Parathyroid adenoma (tissue), 2 donors: ENCODE results near the gene ASXL2.
"Not testable (repeated sequence)": the region's sequence is repeated elsewhere in the genome, so short reads cannot be mapped to it uniquely, and the experiment has no call there.

Source experiments
- H2AFZ ChIP-seq: fragments of 300-600 bp; sonication (generic); one replicate; pipeline ENCODE4 v1.7.0; 2017; ENCODE audit warnings: antibody characterized with exemption, mild to moderate bottlenecking
- H3K27ac ChIP-seq: fragments of 300-600 bp; sonication (generic); one replicate; pipeline ENCODE4 v1.7.0; 2017
- H3K27me3 ChIP-seq: fragments of 300-600 bp; sonication (generic); one replicate; pipeline ENCODE4 v1.7.0; 2017; ENCODE audit warnings: low read length; ENCODE audit not compliant: control insufficient read depth, insufficient read depth
- H3K36me3 ChIP-seq: fragments of 300-600 bp; sonication (generic); one replicate; pipeline ENCODE4 v1.7.0; 2017; ENCODE audit warnings: low read length; ENCODE audit not compliant: control insufficient read depth, insufficient read depth
- H3K4me1 ChIP-seq: fragments of 300-600 bp; sonication (generic); one replicate; pipeline ENCODE4 v1.7.0; 2017; ENCODE audit warnings: control low read depth
- H3K4me2 ChIP-seq: fragments of 300-600 bp; sonication (generic); one replicate; pipeline ENCODE4 v1.7.0; 2017; ENCODE audit warnings: low read length
- H3K4me3 ChIP-seq: fragments of 300-600 bp; sonication (generic); one replicate; pipeline ENCODE4 v1.7.0; 2017; ENCODE audit warnings: low read depth, low read length
- H3K79me2 ChIP-seq: fragments of 300-600 bp; sonication (generic); one replicate; pipeline ENCODE4 v1.7.0; 2017; ENCODE audit warnings: control low read depth
- H3K9ac ChIP-seq: fragments of 300-600 bp; sonication (generic); one replicate; pipeline ENCODE4 v1.7.0; 2017; ENCODE audit warnings: mild to moderate bottlenecking
- H3K9me3 ChIP-seq: fragments of 300-600 bp; sonication (generic); one replicate; pipeline ENCODE4 v1.7.0; 2017; ENCODE audit warnings: low read length; ENCODE audit not compliant: control insufficient read depth
- TF ChIP-seq, protein P1 (sequence below): fragments of 300-600 bp; sonication (generic); IDR thresholded peaks from one replicate; pipeline ENCODE4 v1.7.0; 2017; ENCODE audit warnings: antibody characterized with exemption, mild to moderate bottlenecking
- donor health status: primary hyperparathyroidism.

Gene ASXL2

DNA sequence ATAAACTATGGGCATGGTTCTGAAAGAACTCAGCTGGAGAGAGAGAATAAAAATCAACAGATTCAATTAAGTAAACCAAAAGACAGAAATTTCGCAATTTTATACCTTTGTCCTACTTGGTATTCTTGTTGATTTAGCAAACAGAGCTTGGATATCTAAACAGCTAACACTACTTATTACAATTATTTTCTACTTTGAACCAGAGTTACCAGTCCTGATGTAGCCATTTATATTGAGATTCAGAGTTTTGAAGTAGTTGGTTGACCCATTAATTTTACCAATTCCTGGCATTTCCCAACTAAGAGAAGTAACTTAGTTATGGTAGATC is 48.9 kb downstream of the ASXL2 start:
- Histone ChIP-seq H3K9ac (no peak overlapping the region), H3K4me3 (no peak overlapping the region), H3K79me2 (peaks cover 14% of the 10 kb centered on the region), H3K27me3 (no peaks in the 10 kb centered on the region), H3K36me3 (no peaks in the 10 kb centered on the region), H2AFZ (no peak overlapping the region), H3K4me1 (no peaks in the 10 kb centered on the region), H3K4me2 (no peak overlapping the region), H3K27ac (no peak overlapping the region), H3K9me3 (no peaks in the 10 kb centered on the region)
- TF ChIP-seq, protein P1, sequence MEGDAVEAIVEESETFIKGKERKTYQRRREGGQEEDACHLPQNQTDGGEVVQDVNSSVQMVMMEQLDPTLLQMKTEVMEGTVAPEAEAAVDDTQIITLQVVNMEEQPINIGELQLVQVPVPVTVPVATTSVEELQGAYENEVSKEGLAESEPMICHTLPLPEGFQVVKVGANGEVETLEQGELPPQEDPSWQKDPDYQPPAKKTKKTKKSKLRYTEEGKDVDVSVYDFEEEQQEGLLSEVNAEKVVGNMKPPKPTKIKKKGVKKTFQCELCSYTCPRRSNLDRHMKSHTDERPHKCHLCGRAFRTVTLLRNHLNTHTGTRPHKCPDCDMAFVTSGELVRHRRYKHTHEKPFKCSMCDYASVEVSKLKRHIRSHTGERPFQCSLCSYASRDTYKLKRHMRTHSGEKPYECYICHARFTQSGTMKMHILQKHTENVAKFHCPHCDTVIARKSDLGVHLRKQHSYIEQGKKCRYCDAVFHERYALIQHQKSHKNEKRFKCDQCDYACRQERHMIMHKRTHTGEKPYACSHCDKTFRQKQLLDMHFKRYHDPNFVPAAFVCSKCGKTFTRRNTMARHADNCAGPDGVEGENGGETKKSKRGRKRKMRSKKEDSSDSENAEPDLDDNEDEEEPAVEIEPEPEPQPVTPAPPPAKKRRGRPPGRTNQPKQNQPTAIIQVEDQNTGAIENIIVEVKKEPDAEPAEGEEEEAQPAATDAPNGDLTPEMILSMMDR = no peak

DNA sequence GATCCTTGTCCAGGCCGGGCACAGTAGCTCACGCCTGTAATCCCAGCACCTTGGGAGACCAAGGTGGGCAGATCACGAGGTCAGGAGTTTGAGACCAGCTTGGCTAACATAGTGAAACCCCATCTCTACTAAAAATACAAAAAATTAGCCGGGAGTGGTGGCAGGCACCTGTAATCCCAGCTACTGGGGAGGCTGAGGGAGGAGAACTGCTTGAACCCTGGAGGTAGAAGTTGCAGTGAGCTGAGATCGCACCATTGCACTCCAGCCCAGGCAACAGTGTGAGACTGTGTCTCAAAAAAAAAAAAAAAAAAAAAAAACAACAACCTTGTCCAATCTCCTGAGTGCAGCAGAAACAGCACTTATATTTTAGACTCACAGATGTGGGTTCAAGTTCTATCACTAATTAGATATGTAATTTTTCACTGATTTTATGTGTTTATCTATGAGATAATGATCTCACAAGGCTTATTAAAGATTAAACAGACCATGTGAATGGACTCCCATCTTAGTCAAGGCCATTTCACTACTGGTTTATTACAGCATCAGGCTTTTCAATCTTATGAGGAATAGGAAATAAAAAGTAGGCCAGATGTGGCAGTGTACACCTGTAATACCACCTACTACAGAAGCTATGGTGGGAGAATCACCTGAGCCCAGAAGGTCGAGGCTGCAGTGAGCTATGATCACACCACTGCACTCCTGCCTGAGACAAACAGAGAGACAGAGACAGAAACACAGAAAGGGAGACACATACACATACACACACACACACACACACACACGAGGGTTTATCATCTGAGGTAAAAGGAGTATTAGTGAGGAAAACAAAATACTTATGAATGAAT is 49.5 kb downstream of the ASXL2 start:
- H2AFZ ChIP-seq, H3K9ac ChIP-seq, H3K4me2 ChIP-seq, H3K4me1 ChIP-seq, H3K27ac ChIP-seq, H3K4me3 ChIP-seq, H3K36me3 ChIP-seq, H3K9me3 ChIP-seq, H3K27me3 ChIP-seq: not testable (repeated sequence)
- H3K79me2 ChIP-seq = peaks cover 11% of the 10 kb centered on the region

DNA sequence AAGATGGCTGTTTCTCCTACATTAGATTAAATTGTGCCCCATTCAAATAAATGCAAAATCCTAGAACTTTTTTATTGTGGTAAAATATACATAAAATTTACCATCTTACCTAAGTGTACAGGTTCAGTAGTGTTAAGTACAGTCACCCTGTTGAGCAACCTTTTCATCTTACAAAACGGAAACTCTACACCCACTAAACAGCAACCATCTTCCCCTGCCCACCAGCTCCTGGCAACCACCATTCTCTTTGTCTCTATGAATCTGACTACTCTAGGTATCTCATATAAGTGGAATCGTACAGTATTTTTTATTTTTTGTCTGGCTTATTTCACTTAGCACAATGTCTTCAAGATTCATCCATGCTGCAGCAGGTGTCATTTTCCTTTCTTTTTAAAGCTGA is 53.0 kb downstream of the ASXL2 start:
- no peak overlapping the region for H3K27ac ChIP-seq
- no peak overlapping the region for H3K4me2 ChIP-seq
- H2AFZ ChIP-seq = no peak overlapping the region
- H3K4me3 ChIP-seq = no peak overlapping the region
- H3K4me1 ChIP-seq = no peaks in the 10 kb centered on the region
- peaks cover 11% of the 10 kb centered on the region for H3K79me2 ChIP-seq
- H3K27me3 ChIP-seq = no peaks in the 10 kb centered on the region
- H3K36me3 ChIP-seq = no peaks in the 10 kb centered on the region
- H3K9ac ChIP-seq = no peak overlapping the region
- H3K9me3 ChIP-seq = no peaks in the 10 kb centered on the region
- TF ChIP-seq, protein P1 = no peak

DNA sequence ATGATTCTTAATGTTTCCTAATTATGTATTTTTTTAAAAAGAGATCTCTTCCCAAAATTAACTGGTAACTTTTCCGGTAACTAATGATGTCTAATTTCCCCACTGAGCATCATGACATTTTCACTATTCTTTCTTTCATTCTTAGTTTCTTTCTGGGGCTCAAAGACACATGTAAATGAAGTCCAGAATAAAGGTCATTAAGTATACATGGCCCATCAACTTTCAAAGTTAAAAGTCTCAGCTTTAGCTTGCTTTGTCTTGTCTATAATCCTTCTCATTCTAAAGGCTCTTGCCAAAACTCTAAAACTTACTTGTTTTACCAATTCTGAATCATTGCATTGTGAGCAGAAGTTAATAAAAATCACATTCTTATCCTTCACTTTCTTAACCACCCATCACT is 53.6 kb downstream of the ASXL2 start:
- Histone ChIP-seq H3K4me1 (no peaks in the 10 kb centered on the region), H3K4me3 (no peak overlapping the region)

DNA sequence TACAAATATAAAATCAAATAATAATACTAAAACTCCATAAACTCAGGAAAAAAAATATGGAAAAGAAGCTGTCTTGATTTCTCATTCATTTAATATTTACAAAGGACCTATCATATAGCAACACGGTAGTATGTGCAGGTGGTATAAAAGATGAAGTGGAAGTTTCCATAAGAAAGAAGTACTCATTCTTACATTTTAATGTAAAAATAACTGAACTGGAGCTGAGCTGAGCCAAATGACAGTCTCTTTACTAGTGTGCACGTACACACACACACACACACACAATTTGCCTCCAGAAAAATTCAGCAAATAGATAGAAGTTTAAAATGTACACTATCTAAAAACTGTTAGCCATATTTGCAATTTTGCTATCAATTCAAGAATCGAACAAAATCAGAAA is 54.1 kb downstream of the ASXL2 start:
- no peaks in the 10 kb centered on the region for H3K4me1 ChIP-seq
- H2AFZ ChIP-seq = no peak overlapping the region
- no peak overlapping the region for H3K4me2 ChIP-seq
- no peak overlapping the region for H3K9ac ChIP-seq
- peaks cover 12% of the 10 kb centered on the region for H3K79me2 ChIP-seq
- no peaks in the 10 kb centered on the region for H3K36me3 ChIP-seq
- no peaks in the 10 kb centered on the region for H3K27me3 ChIP-seq
- H3K27ac ChIP-seq = no peak overlapping the region
- TF ChIP-seq, protein P1 = no peak
- H3K9me3 ChIP-seq = no peaks in the 10 kb centered on the region
- no peak overlapping the region for H3K4me3 ChIP-seq

More for the DNA sequence above, 53.6 kb downstream of the ASXL2 start:
- TF ChIP-seq, protein P1 = no peak
- H3K36me3 ChIP-seq = no peaks in the 10 kb centered on the region
- peaks cover 11% of the 10 kb centered on the region for H3K79me2 ChIP-seq
- no peak overlapping the region for H3K9ac ChIP-seq
- H2AFZ ChIP-seq = no peak overlapping the region
- no peaks in the 10 kb centered on the region for H3K9me3 ChIP-seq
- H3K27me3 ChIP-seq = no peaks in the 10 kb centered on the region
- H3K4me2 ChIP-seq = no peak overlapping the region
- H3K27ac ChIP-seq = no peak overlapping the region
